Adipocyte (in vitro differentiated cells): ENCODE results near the gene RAMACL.
A peak's percentile ranks its signal among the peaks of the same experiment; 100 is the strongest.

Experiments used
- DNase-seq: peaks from one replicate; pipeline ENCODE4 v3.0.0-alpha.2; 2015; ENCODE audit warnings: low read depth
- H3K27me3 ChIP-seq: replicated peaks from 2 replicates; pipeline ENCODE4 v1.7.0; 2013; ENCODE audit warnings: mild to moderate bottlenecking, low read length, moderate library complexity; ENCODE audit not compliant: control insufficient read depth, insufficient read depth
- H3K36me3 ChIP-seq: 2 replicates; pipeline ENCODE4 v1.7.0; 2013; ENCODE audit warnings: low read length, mild to moderate bottlenecking, moderate library complexity; ENCODE audit not compliant: control insufficient read depth, insufficient read depth, severe bottlenecking
- H3K4me1 ChIP-seq: 2 replicates; pipeline ENCODE4 v1.7.0; 2013; ENCODE audit warnings: mild to moderate bottlenecking, low read length, moderate library complexity; ENCODE audit not compliant: control insufficient read depth, insufficient read depth
- H3K4me3 ChIP-seq: 2 replicates; pipeline ENCODE4 v1.7.0; 2013; ENCODE audit warnings: mild to moderate bottlenecking, low read length, moderate library complexity
- H3K9ac ChIP-seq: 2 replicates; pipeline ENCODE4 v1.7.0; 2013; ENCODE audit warnings: mild to moderate bottlenecking, low read length, moderate library complexity
- H3K9me3 ChIP-seq: 2 replicates; pipeline ENCODE4 v1.7.0; 2013; ENCODE audit warnings: mild to moderate bottlenecking, low read length, moderate library complexity; ENCODE audit not compliant: control insufficient read depth

The RAMACL gene

GRCh38 chr6:166626177-166627032 is 39.9 kb upstream of the RAMACL start:
- peak; percentile 71 for DNase-seq
- Histone ChIP-seq H3K27me3 (no peaks in the 10 kb centered on the region), H3K4me3 (peak overlapping the region; percentile 91), H3K36me3 (no peaks in the 10 kb centered on the region), H3K9me3 (no peaks in the 10 kb centered on the region), H3K9ac (peak overlapping the region; percentile 95), H3K4me1 (peaks cover 40% of the 10 kb centered on the region)

- Histone ChIP-seq H3K9me3 (no peaks in the 10 kb centered on the region), H3K4me3 (peak overlapping the region; percentile 91), H3K27me3 (no peaks in the 10 kb centered on the region), H3K36me3 (no peaks in the 10 kb centered on the region), H3K9ac (peak overlapping the region; percentile 95), H3K4me1 (peaks cover 51% of the 10 kb centered on the region)
- peak; percentile 53 for DNase-seq
Measured at GRCh38 chr6:166625356-166625755, 38.9 kb upstream of the RAMACL start.

- H3K27me3 ChIP-seq, result no peaks in the 10 kb centered on the region
- no peaks in the 10 kb centered on the region for H3K36me3 ChIP-seq
- peak overlapping the region; percentile 65 for H3K9ac ChIP-seq
- peak; percentile 94 for DNase-seq
- H3K4me3 ChIP-seq, result no peak overlapping the region
- H3K9me3 ChIP-seq, result no peaks in the 10 kb centered on the region
- H3K4me1 ChIP-seq, result peaks cover 61% of the 10 kb centered on the region
Measured at GRCh38 chr6:166624275-166624674, 37.8 kb upstream of the RAMACL start.

- Histone ChIP-seq H3K9ac (peak overlapping the region; percentile 65), H3K27me3 (no peaks in the 10 kb centered on the region), H3K36me3 (peaks cover 7% of the 10 kb centered on the region), H3K9me3 (no peaks in the 10 kb centered on the region), H3K4me3 (peak overlapping the region; percentile 42), H3K4me1 (peaks cover 66% of the 10 kb centered on the region)
- peak; percentile 30 for DNase-seq
Measured at GRCh38 chr6:166623318-166623717, 36.8 kb upstream of the RAMACL start.

- Histone ChIP-seq H3K4me1 (peaks cover 75% of the 10 kb centered on the region), H3K4me3 (peak overlapping the region; percentile 54), H3K9ac (peak overlapping the region; percentile 80), H3K27me3 (no peaks in the 10 kb centered on the region), H3K9me3 (no peaks in the 10 kb centered on the region), H3K36me3 (peaks cover 15% of the 10 kb centered on the region)
- DNase-seq, result no peak
Measured at GRCh38 chr6:166621114-166621540, 34.6 kb upstream of the RAMACL start.

GRCh38 chr6:166620478-166621113 is 34.1 kb upstream of the RAMACL start:
- Histone ChIP-seq H3K9ac (peak overlapping the region; percentile 80), H3K27me3 (no peaks in the 10 kb centered on the region), H3K4me1 (peaks cover 79% of the 10 kb centered on the region), H3K4me3 (peak overlapping the region; percentile 54), H3K36me3 (peaks cover 15% of the 10 kb centered on the region), H3K9me3 (no peaks in the 10 kb centered on the region)
- DNase-seq, result no peak

- H3K9me3 ChIP-seq, result no peaks in the 10 kb centered on the region
- H3K36me3 ChIP-seq, result peaks cover 15% of the 10 kb centered on the region
- DNase-seq, result peak; percentile 97
- H3K27me3 ChIP-seq, result no peaks in the 10 kb centered on the region
- H3K4me1 ChIP-seq, result peaks cover 84% of the 10 kb centered on the region
- peak overlapping the region; percentile 54 for H3K4me3 ChIP-seq
- peak overlapping the region; percentile 80 for H3K9ac ChIP-seq
Measured at GRCh38 chr6:166619912-166620311, 33.4 kb upstream of the RAMACL start.

GRCh38 chr6:166618866-166619761 is 32.6 kb upstream of the RAMACL start:
- Histone ChIP-seq H3K36me3 (peaks cover 15% of the 10 kb centered on the region), H3K9ac (peak overlapping the region; percentile 71), H3K4me1 (peaks cover 86% of the 10 kb centered on the region), H3K9me3 (no peaks in the 10 kb centered on the region), H3K27me3 (no peaks in the 10 kb centered on the region), H3K4me3 (peak overlapping the region; percentile 6)
- peak; percentile 81 for DNase-seq

GRCh38 chr6:166618251-166618650 is 31.8 kb upstream of the RAMACL start:
- H3K36me3 ChIP-seq, result peaks cover 15% of the 10 kb centered on the region
- H3K4me3 ChIP-seq, result no peak overlapping the region
- H3K9me3 ChIP-seq, result no peaks in the 10 kb centered on the region
- H3K4me1 ChIP-seq, result peaks cover 80% of the 10 kb centered on the region
- no peaks in the 10 kb centered on the region for H3K27me3 ChIP-seq
- DNase-seq, result no peak
- no peak overlapping the region for H3K9ac ChIP-seq

- Histone ChIP-seq H3K4me3 (no peak overlapping the region), H3K27me3 (no peaks in the 10 kb centered on the region), H3K4me1 (peaks cover 71% of the 10 kb centered on the region), H3K9ac (no peak overlapping the region), H3K9me3 (no peaks in the 10 kb centered on the region), H3K36me3 (peaks cover 15% of the 10 kb centered on the region)
- DNase-seq, result no peak
Measured at GRCh38 chr6:166617359-166617758, 30.9 kb upstream of the RAMACL start.
